ENCODE data around the gene CITED4. TPM values are rescaled to one million over a fixed set of nuclear protein-coding genes. Genes with fewer than 3 reads are reported as not detected.

The CITED4 gene
- total RNA-seq, 2 donors from 2014 or later, result 9.0 to 9.5 TPM

- Mint-ChIP-seq H3K4me1 (peaks cover 1% of the 10 kb centered on the region), H3K27ac (no peak overlapping the region), H3K9me3 (no peaks in the 10 kb centered on the region), H3K4me3 (no peak overlapping the region), H3K36me3 (ENCODE audit: low read depth) (no peaks in the 10 kb centered on the region), H3K27me3 (ENCODE audit: insufficient read depth) (peaks cover 2% of the 10 kb centered on the region)
- H3K9ac ChIP-seq (ENCODE audit: extremely low read depth, low read length, poor library complexity, severe bottlenecking), result no peak overlapping the region
- no peak overlapping the region for H3K4me3 ChIP-seq (ENCODE audit: low read length)
- H3K4me1 ChIP-seq (ENCODE audit: control insufficient read depth, insufficient read depth, low read length), result no peaks in the 10 kb centered on the region
- no peaks in the 10 kb centered on the region for H3K27me3 ChIP-seq (ENCODE audit: control insufficient read depth, insufficient read depth, low read length, poor library complexity, severe bottlenecking)
- no peaks in the 10 kb centered on the region for H3K36me3 ChIP-seq (ENCODE audit: control insufficient read depth, insufficient read depth, low read length)
- no peaks in the 10 kb centered on the region for H3K9me3 ChIP-seq (ENCODE audit: control insufficient read depth, low read length)
- peak; percentile 90 for DNase-seq
- 33 to 36% methylated on average over 8 to 12 of the region's 12 CpGs for WGBS, 2 experiments (ENCODE audit: insufficient coverage in 1 of 2, insufficient read length in 1 of 2)
- peak; percentile 91 for TF ChIP-seq CTCF (conservative IDR thresholded peaks at IDR 0.05)
- H3K27ac ChIP-seq (ENCODE audit: low read depth, low read length), result no peak overlapping the region
Measured at GRCh38 chr1:40849801-40850592, 12.2 kb downstream of the CITED4 start.

GRCh38 chr1:40848530-40849189 lies 13.5 kb downstream of the CITED4 start:
- Histone ChIP-seq H3K27me3 (ENCODE audit: control insufficient read depth, insufficient read depth, low read length, poor library complexity, severe bottlenecking) (no peaks in the 10 kb centered on the region), H3K4me3 (ENCODE audit: low read length) (no peak overlapping the region), H3K9ac (ENCODE audit: extremely low read depth, low read length, poor library complexity, severe bottlenecking) (no peak overlapping the region), H3K9me3 (ENCODE audit: control insufficient read depth, low read length) (no peaks in the 10 kb centered on the region), H3K27ac (ENCODE audit: low read depth, low read length) (no peak overlapping the region), H3K36me3 (ENCODE audit: control insufficient read depth, insufficient read depth, low read length) (no peaks in the 10 kb centered on the region), H3K4me1 (ENCODE audit: control insufficient read depth, insufficient read depth, low read length) (no peaks in the 10 kb centered on the region)
- Mint-ChIP-seq H3K27me3 (ENCODE audit: insufficient read depth) (peaks cover 2% of the 10 kb centered on the region), H3K9me3 (no peaks in the 10 kb centered on the region), H3K4me1 (peaks cover 1% of the 10 kb centered on the region), H3K36me3 (ENCODE audit: low read depth) (no peaks in the 10 kb centered on the region), H3K27ac (no peak overlapping the region), H3K4me3 (no peak overlapping the region)
- 52 to 53% methylated on average over 6 of the region's 6 CpGs for WGBS, 2 experiments (ENCODE audit: insufficient coverage in 1 of 2, insufficient read length in 1 of 2)
- peak; percentile 91 for TF ChIP-seq CTCF (conservative IDR thresholded peaks at IDR 0.05)
- peak; percentile 93 for DNase-seq

- H3K4me1 Mint-ChIP-seq, result peaks cover 1% of the 10 kb centered on the region
- Histone ChIP-seq H3K9me3 (ENCODE audit: control insufficient read depth, low read length) (peaks cover 7% of the 10 kb centered on the region), H3K4me3 (ENCODE audit: low read length) (no peak overlapping the region), H3K27ac (ENCODE audit: low read depth, low read length) (peak overlapping the region; percentile 60), H3K27me3 (ENCODE audit: control insufficient read depth, insufficient read depth, low read length, poor library complexity, severe bottlenecking) (no peaks in the 10 kb centered on the region), H3K4me1 (ENCODE audit: control insufficient read depth, insufficient read depth, low read length) (no peaks in the 10 kb centered on the region), H3K9ac (ENCODE audit: extremely low read depth, low read length, poor library complexity, severe bottlenecking) (no peak overlapping the region), H3K36me3 (ENCODE audit: control insufficient read depth, insufficient read depth, low read length) (no peaks in the 10 kb centered on the region)
- no peaks in the 10 kb centered on the region for H3K36me3 Mint-ChIP-seq (ENCODE audit: low read depth)
- DNase-seq, result no peak
- no peak for TF ChIP-seq CTCF (conservative IDR thresholded peaks at IDR 0.05)
- H3K27ac Mint-ChIP-seq, result no peak overlapping the region
- no peak overlapping the region for H3K4me3 Mint-ChIP-seq
- H3K9me3 Mint-ChIP-seq, result peaks cover 8% of the 10 kb centered on the region
- H3K27me3 Mint-ChIP-seq (ENCODE audit: insufficient read depth), result peaks cover 5% of the 10 kb centered on the region
- 89 to 92% methylated on average over 4 to 6 of the region's 6 CpGs for WGBS, 2 experiments (ENCODE audit: insufficient coverage in 1 of 2, insufficient read length in 1 of 2)
Measured at GRCh38 chr1:40847023-40847745, 15.0 kb downstream of the CITED4 start.

Measured in endodermal cell (in vitro differentiated cells).